Heart right ventricle (tissue), 16 donors: ENCODE data around the gene CNEP1R1. TPM values are rescaled to one million over a fixed set of nuclear protein-coding genes. Genes with fewer than 3 reads are reported as not detected.

ENCODE experiments used
- ATAC-seq, 8 donors: fragments of 200-7000 bp; cut with Tn5 transposase; one replicate each; pipeline ENCODE4 v1.9.1; 2020; ENCODE audit warnings: mild to moderate bottlenecking in 8 of 8, moderate library complexity in 8 of 8, moderate number of reproducible peaks in 1 of 8
- DNase-seq, 2 donors: peaks; one replicate each; pipeline ENCODE4 v3.0.0-alpha.2; 2020
- H3K27ac ChIP-seq, 10 donors: fragments of 200-600 bp; sonication (generic) in 2 of 10; one replicate each; pipeline versions ENCODE4 v1.5.0 to v1.8.0; 2020 to 2022; ENCODE audit warnings: mild to moderate bottlenecking in 3 of 10
- H3K27me3 ChIP-seq, 7 donors: fragments of 200-600 bp; one replicate each; pipeline ENCODE4 v1.8.0; 2021 to 2022; ENCODE audit warnings: mild to moderate bottlenecking in 2 of 7
- H3K36me3 ChIP-seq, 9 donors: fragments of 200-600 bp; sonication (generic) in 1 of 9; one replicate each; pipeline versions ENCODE4 v1.5.0 to v1.8.0; 2020 to 2022; ENCODE audit warnings: mild to moderate bottlenecking in 2 of 9
- H3K4me1 ChIP-seq, 9 donors: fragments of 200-600 bp; sonication (generic) in 1 of 9; one replicate each; pipeline versions ENCODE4 v1.5.0 to v1.8.0; 2020 to 2022; ENCODE audit warnings: mild to moderate bottlenecking in 4 of 9
- H3K4me3 ChIP-seq, 10 donors: fragments of 200-600 bp; sonication (generic) in 2 of 10; one replicate each; pipeline versions ENCODE4 v1.5.0 to v1.8.0; 2020 to 2022; ENCODE audit warnings: mild to moderate bottlenecking in 7 of 10, moderate library complexity in 2 of 10
- H3K9me3 ChIP-seq, 11 donors: fragments of 200-600 bp in 10 of 11; sonication (generic) in 2 of 11; one replicate each; pipeline versions ENCODE4 v1.5.0 to v1.8.0; 2013 to 2022; ENCODE audit warnings: mild to moderate bottlenecking in 2 of 11, control low read depth in 1 of 11, moderate library complexity in 1 of 11
- WGBS, 2 donors: extraction: QIAGEN DNeasy Blood & Tissue Kit; methylation state at CpG; one replicate each; pipeline ENCODE4 v1.1.7; 2013; ENCODE audit warnings: inconsistent platforms in 1 of 2; 5-methylcytosine and 5-hydroxymethylcytosine counted together
- intact Hi-C, 10 donors: fragments of 100-400 bp; cut with DNase I; formaldehyde crosslinking; loops; one replicate each; pipeline versions ENCODE4 v1.11.1 to v1.14.2; 2022
- polyA plus RNA-seq, 2 donors: library from polyadenylated mRNA; stranded (reverse); fragments of 200-250 nt; gene quantifications; one replicate each; pipeline ENCODE4 v1.2.3, GENCODE V29; 2013
- total RNA-seq, 10 donors: library from RNA; stranded (reverse); fragmentation: NEBNext Ultra II Directional in 3 of 10; extraction: Animal tissue kit (Norgen Biotek cat#: 25700) in 3 of 10; gene quantifications; one replicate each; pipeline versions ENCODE4 v1.2.1 to v1.2.4, GENCODE V29; 2021 to 2023
- TF ChIP-seq, protein P1 (sequence below), 9 donors: fragments of 200-600 bp; sonication (generic) in 2 of 9; IDR thresholded peaks; one replicate each; pipeline versions ENCODE4 v1.5.0 to v1.8.0; 2021 to 2022; ENCODE audit warnings: antibody characterized with exemption in 9 of 9, mild to moderate bottlenecking in 5 of 9, moderate library complexity in 1 of 9
- donor health status: Arrhythmogenic right ventricular cardiomyopathy.
- donor health status: ischemic (EF 13 %, LVEDD 7.1; RV severe dilation, severe dysfunction).
- donor health status: healthy with polysubstance abuse.
- donor health status: DM: no; HTN: yes; CAD: no.
- donor health status: DM: no; HTN: no; CAD: no.
- donor health status: ischemic (EF 25% LVEDD 6.9; RV normal size, moderate dysfunction).
- donor health status: ischemic (EF 25% LVEDD 5.7; RV mildly dilated, moderate dysfunction).
- donor health status: healthy.
- donor health status: DM: yes; HTN: yes; CAD: no.
- donor health status: Ischemic cardiomyopathy.
- donor health status: ischemic (EF 35%, LVEDD 5.7; RV mildly dilated, moderate dysfunction).
- donor health status: nonischemic (EF 11% LVEDD 7.7; RV severe dilation, severe dysfunction).
- donor health status: DM: yes; HTN: yes; CAD: no.
- donor health status: PGD.
- donor health status: ischemic (EF 29% LVEDD 5.4; RV normal size, mild dysfunction).
- donor health status: nonischemic (EF 23%, LVEDD 6.1; RV moderate dilation, normal function).

CNEP1R1 gene
- total and polyA plus RNA-seq, 12 donors = 9.7 to 22.4 (median 17.6) TPM

DNA sequence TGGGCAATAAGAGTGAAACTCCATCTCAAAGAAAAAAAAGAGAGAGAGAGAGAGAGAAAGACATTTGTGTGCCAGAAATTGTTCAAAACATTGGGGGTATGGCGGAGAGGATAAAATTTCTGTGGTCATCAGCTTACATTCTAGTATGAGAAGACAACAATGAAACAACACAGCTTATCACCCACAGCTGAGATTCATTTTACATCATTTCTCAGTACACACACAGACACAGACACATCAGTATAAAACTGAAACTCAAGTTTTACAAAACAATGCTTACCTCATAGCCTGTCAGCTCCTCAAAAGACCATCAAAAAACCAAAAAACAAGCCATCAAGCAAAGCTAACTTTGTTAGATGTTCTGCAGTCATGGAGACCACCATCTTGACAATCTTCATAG lies 31.4 kb upstream of the CNEP1R1 start:
- no peak overlapping the region for H3K4me3 ChIP-seq
- H3K27me3 ChIP-seq = peaks cover 0 to 10% (median 0%) of the 10 kb centered on the region in 7 donors
- H3K9me3 ChIP-seq = no peaks in the 10 kb centered on the region
- DNase-seq (no peak), ATAC-seq (no peak)
- no peaks in the 10 kb centered on the region for H3K36me3 ChIP-seq
- no peak overlapping the region for H3K27ac ChIP-seq
- H3K4me1 ChIP-seq = no peaks in the 10 kb centered on the region
- intact Hi-C loops = no loop called here
- TF ChIP-seq, protein P1, sequence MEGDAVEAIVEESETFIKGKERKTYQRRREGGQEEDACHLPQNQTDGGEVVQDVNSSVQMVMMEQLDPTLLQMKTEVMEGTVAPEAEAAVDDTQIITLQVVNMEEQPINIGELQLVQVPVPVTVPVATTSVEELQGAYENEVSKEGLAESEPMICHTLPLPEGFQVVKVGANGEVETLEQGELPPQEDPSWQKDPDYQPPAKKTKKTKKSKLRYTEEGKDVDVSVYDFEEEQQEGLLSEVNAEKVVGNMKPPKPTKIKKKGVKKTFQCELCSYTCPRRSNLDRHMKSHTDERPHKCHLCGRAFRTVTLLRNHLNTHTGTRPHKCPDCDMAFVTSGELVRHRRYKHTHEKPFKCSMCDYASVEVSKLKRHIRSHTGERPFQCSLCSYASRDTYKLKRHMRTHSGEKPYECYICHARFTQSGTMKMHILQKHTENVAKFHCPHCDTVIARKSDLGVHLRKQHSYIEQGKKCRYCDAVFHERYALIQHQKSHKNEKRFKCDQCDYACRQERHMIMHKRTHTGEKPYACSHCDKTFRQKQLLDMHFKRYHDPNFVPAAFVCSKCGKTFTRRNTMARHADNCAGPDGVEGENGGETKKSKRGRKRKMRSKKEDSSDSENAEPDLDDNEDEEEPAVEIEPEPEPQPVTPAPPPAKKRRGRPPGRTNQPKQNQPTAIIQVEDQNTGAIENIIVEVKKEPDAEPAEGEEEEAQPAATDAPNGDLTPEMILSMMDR (IDR thresholded peaks at IDR 0.05) = no peak
- 75 to 82% methylated on average over 1 of the region's 1 CpG for WGBS, 2 donors

DNA sequence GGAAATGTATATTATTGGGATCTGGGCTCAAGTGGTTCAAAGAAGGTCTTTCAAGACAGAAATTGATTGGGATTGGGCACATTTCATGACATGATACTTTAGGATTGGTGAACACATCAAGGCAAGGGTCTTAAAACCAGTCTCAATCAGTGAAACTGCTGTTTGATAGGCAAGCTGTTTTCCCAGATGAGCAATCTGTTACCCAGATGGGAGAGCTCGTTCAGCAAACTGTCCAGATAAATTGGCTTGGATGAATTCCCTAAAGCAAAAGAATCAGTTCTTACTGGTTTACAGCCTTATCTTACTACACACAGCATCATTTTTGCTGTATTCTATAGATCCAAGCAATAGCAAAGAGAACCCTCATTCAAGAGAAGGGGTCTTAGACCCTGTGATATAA lies 31.0 kb upstream of the CNEP1R1 start:
- Histone ChIP-seq H3K36me3 (no peaks in the 10 kb centered on the region), H3K4me1 (no peaks in the 10 kb centered on the region), H3K27ac (no peak overlapping the region), H3K27me3 (peaks cover 0 to 10% (median 0%) of the 10 kb centered on the region in 7 donors), H3K9me3 (no peaks in the 10 kb centered on the region), H3K4me3 (no peak overlapping the region)
- no peak for DNase-seq
- intact Hi-C loops = no loop called here
- ATAC-seq = no peak
- TF ChIP-seq, protein P1 (IDR thresholded peaks at IDR 0.05) = no peak
- WGBS, 2 donors = 26 to 41% methylated on average over 1 of the region's 1 CpG

DNA sequence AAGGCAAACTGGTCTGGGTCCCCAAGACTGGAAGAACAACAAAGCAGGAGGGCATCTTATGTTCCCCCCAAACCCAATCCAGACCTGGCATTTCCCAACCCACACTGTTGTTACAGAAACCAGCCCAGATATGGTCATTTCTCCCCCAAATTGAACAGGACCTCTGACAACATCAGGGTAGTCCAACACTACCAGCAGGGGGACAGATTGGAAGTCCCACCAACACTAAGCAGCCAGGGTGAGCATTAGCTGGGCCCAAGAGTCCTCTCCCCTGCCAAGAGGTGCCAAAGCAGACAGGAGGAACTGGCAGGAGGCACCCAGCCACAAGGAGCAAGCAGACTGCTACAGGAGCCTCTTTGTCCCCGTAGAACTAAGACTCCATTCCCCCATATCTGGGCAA lies 29.3 kb upstream of the CNEP1R1 start:
- no peak for ATAC-seq
- 44 to 73% methylated on average over 1 of the region's 1 CpG for WGBS, 2 donors

DNA sequence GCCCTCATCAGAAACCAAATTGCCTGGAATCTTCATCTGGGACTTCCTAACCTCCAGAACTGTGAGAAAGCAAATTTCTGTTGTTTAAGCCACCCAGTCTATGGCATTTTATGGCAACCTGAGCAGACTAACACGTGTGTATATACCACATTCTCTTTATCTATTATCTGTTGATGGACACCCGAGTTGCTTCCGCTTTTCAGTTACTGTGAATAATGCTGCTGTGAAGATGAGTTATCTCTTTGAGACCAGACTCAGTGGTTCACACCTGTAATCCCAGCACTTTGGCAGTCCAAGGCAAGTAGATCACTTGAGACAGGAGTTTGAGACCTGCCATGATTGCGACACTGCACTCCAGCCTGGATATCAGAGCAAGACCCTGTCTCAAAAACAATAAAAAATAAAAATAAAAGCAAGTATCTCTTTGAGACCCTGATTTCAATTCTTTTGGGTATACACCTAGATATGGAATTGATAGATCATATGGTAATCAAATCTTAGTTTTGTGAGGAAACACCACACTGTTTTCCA lies 27.2 kb upstream of the CNEP1R1 start:
- no peak for ATAC-seq
- Histone ChIP-seq H3K4me1 (no peaks in the 10 kb centered on the region), H3K27ac (no peak overlapping the region), H3K9me3 (peaks cover 0 to 8% (median 0%) of the 10 kb centered on the region in 11 donors), H3K36me3 (no peaks in the 10 kb centered on the region), H3K4me3 (no peak overlapping the region), H3K27me3 (peaks cover 0 to 6% (median 0%) of the 10 kb centered on the region in 7 donors)
- TF ChIP-seq, protein P1 (IDR thresholded peaks at IDR 0.05) = no peak
- intact Hi-C loops = no loop called here
- no peak for DNase-seq
- 79 to 82% methylated on average over 4 of the region's 4 CpGs for WGBS, 2 donors

More for the DNA sequence above, 29.3 kb upstream of the CNEP1R1 start:
- H3K27me3 ChIP-seq = peaks cover 0 to 10% (median 0%) of the 10 kb centered on the region in 7 donors
- TF ChIP-seq, protein P1 (IDR thresholded peaks at IDR 0.05) = no peak
- no peak overlapping the region for H3K4me3 ChIP-seq
- H3K9me3 ChIP-seq = no peaks in the 10 kb centered on the region
- no peak for DNase-seq
- H3K36me3 ChIP-seq = no peaks in the 10 kb centered on the region
- no peak overlapping the region for H3K27ac ChIP-seq
- H3K4me1 ChIP-seq = no peaks in the 10 kb centered on the region
- intact Hi-C loops = no loop called here
